HG03439 (cell line): ENCODE results near the gene MYOD1.

Experiments used
- ATAC-seq: cut with Tn5 transposase; IDR thresholded peaks from one replicate; pipeline ENCODE4 v1.9.1; 2021; ENCODE audit warnings: mild to moderate bottlenecking, moderate library complexity; ENCODE audit not compliant: unreplicated experiment

Gene MYOD1

DNA sequence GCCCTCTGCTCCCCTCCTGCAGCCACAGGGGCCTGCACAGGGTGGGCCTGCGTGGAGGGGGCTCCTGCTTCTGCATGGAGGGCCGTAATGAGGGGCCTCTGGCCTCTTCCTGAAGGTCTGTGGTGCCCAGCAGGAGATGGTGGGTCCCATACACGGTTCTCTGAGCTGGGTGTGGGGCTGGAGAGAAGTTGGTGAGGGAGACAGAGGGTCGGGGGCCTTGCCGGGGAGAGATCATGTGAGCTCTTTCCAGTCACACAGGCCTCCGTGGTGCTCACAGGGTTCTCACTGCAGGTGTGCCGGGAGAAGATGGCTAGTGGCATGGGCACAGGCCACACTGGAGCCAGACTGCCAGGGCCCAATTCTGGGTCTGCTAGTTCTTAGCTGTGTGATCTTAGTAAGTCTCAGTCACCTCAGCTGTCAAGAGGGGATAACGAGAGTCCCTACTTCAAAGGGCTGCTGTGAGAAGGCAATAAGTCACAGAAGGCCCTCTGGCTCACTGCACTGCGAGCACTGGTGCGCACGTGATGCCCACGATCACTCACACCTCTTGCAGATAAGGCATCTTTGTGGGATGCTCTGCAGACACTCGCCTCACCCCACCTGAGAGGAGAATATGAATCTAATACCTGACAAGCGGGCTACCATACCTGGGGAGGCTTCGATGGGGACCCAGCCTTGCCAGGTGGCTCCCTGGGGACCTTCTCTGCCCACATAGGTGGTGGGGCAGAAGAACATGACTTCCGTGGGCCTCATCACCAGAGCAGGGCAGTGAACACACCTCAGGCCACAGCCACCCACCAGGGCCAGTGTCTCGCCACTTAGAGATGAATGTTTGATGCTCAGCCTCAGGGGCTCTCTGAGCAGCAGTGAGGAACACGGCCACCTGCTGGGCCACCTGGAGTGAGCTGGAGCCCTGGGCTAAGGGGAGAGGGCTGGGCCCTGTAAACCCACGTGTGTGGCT is 29.7 kb downstream of the MYOD1 start:
- ATAC-seq, result no peak

DNA sequence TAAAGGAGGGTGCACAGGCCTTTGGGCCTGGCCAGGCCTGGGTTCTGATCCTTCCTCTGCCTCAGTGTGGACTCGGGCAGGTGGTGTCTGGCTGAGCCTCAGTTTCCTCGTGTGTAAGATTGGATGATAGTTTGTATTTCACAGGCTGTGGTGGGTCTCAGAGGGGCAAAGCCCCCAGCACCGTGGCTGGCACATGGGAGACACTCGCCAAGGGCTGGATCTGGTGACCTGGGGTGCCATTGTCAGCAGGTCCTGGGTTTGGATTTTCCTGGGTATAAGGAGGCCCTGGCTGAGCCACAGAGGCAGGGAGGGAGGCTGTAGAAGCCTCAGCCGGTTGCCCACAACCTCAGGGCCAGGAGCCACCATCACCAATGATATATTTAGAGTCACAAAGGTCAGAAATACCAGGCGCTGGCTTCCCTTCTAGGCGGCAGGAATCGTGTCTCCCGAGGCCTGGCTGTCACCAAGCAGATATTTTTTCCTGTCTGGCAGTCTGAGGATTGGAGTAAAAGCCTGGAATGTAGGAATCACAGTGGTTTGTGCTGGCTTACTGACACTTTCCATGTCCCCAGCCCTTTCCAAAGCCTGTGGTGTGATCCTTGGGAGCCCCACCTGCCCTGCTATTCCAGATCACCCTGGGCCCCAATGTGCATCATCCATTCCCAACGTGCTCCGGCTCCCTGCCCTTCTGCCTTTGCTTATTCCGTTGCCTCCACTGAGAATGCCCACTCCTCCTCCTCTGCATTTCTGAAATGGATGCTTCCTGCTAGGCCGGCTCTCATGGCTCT is 30.8 kb downstream of the MYOD1 start:
- ATAC-seq, result no peak

DNA sequence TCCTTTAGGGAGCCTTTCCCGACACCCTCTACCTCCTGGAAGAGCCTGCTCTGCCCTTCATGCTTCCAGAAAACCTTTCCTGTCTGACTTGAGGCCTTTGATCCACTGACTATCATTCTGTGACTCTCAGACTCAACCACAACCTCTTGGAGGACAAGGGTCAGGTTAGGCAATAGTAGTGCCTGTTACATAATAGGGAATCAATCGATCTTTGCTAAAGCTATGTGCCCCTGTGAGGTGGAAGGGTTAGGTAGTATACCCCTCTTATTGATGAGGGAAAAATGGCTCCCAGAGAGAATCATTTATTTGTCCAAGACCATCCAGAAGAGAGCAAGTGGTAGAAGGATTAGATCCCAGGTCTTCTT is 31.4 kb downstream of the MYOD1 start:
- no peak for ATAC-seq

DNA sequence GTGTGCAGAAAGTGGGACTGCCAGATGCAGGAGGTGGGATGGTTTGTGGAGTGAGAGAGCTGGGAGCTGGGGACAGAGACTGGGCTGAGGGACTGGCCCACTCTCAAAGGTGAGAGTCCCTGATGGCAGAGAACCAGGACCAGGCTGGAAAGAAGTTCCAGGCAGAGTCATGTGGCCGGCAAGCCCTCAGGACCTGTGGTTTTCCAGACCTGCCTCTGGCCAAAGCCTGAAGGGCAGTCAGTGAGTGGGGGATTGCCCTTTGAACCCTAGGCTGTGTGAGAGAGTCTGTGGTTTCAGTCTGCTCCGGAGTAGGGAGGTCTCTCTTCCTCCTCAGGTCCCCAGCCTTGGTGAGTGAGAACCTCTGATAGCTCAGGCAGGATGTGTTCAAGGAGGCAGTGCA is 32.2 kb downstream of the MYOD1 start:
- ATAC-seq, result no peak

DNA sequence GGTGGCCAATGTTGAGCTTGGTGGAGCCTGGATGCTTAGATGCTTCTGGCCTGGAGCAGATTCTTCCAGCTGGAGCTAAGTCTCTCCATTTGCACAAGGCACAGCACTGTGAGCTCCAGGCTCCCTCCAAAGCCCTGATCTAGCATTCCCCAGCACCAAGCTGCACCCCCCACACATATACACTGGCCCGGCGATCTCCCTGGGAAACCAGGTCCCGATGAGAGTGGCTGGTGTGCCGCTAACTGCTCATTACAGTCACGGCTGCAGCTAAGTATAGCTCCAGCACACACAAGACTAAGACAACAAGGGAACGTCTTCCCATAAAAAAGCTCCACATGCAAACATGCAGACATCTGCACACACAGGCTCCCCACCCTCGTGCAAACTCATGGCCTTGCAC is 32.8 kb downstream of the MYOD1 start:
- no peak for ATAC-seq

DNA sequence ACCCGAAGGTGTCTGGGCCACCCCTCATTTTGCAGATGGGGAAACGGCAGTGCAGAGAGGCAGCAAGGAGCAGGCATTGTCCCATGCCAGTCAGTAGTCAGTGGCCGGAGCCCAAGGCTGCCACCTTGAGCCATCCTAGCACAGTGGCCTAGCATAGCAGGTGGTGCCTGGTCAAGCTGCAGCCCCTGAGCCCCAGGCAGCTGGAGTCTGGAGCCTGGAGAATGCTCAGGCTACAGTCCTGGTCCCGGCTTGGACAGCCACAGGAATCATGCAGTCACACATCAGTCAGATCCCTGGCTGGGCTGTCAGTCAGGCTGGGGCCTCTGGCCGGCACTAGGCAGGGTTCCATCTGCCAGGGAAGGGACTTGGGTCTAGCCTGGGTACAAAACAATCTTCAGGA is 33.8 kb downstream of the MYOD1 start:
- ATAC-seq, result no peak

DNA sequence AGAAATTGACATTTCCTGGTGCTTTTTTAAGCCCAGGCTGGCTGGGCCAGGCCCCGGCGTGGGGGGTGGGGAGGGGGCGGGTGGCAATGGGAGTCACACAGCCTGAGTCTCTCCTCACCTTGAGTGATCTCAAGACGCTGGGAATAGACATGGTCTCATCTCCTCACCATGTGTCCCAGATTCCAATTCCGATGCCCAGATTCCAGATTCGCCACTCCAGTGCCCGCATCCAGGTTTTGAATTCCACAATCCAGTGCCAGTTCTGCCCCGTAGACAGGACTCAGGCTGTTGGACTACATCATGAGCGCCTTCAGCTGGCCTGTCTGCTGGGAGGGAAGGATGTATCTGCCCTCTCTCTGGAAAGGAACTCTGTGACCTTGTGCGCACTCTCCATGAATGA is 34.3 kb downstream of the MYOD1 start:
- ATAC-seq, result no peak

DNA sequence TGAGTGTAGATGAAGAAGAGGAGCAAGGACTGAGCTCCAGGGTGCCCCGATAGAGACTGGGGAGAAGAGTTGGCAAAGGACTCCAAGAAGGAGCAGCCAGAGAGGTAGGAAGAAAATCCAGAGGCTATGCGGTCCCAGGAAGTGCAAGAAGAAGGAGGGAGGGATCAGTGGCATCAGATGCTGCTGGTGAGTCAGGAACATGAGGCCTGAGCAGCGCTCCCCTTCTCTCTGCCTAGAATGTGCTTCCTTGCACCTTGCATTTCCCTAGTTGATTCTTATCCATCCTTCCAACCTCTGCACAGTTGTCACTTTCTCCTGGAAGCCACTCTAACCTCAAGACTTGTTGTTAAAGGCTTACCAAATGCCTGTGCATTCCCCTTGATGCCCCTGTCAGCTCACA is 36.5 kb downstream of the MYOD1 start:
- no peak for ATAC-seq

DNA sequence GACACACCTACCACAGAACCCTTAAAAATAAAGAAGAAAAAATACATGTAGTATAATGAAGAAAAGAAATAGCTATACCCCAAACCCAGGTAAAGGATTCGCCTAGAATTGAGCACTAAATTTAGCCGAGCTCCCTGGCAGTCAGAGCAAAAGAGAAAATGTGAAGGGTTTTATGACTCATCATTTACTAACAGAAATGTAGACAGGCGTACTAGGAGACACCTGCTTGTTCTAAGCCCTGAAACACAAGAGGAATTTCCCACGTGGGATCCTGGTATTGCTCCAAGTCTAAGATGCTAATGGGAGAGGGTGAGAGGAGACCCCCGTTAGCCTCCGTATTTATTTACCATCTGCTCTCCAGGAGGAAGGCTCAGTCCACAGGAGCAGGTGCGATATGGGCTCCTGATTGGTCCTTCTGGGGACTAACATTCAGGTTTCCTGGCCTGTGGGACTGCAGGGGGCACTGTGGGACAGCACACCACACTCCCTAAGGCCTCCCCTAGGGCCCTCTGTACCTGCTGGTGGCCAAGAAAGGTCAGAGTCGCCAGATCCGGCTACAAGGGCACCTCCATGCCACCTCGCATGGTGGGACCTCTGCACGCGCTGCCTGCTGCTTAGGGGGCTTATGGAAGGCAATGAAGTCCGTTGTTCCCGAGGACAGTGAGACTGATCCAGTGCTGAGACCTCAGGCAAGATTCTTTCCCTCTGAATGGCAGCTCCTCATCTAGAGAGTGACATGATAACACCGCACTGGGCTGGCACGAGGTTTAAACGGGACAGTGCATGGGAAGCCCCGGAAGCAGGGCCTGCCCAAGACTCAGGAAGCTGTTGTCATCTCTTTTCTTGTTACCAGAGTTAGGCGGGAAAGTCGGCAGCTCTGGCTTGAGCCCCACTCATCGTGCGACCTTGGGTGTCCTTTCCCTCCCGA is 41.0 kb downstream of the MYOD1 start:
- ATAC-seq, result peak; percentile 79

DNA sequence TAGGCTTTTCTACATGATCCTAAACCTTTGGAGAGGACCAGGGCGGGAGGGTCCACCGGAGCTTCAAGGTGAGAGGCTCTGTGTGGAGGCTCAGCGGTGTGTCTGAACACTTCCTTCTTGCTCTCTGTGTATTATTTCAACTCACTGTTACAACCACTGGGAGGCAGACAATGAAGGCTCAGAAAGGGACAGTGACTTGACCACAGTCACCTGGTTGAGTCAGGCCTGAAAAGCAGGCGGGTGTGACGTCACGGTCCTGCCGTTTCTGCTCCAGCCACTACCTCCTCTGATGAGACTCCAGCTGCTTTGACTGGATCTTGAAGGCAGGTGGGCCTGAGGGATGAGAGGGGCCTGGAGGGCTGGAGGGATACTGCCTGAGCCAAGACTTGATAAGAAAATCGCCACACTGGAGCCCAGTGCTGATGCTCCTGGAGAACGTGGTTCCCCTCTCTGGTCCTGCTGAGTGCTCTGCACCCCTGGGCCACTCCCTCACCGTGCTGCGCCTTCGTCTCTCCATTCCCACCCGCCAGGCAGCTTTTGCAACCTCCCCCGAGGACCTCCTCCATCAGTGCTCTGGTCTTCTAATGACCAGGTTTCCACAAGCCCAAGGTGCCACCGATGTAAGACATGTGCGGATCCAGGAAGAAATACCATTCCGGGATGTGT is 43.1 kb downstream of the MYOD1 start:
- peak; percentile 52 for ATAC-seq

DNA sequence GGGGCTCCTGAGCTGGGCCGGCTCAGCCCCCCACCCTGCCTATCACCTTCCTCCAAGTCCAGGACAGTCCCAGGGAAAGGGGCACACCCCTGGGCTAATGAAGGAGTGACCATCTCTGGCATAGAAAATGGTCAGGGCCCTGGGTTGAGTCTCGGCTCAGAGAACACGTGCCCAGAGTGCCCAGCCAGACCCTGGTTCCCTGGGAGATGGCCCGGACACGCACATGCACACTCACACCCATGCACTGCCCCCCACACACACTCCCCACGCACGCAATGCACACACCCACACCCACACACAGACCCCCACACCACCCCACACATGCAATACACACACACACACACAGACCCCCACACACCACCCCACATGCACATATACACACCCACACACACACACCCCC is 43.9 kb downstream of the MYOD1 start:
- ATAC-seq, result no peak

DNA sequence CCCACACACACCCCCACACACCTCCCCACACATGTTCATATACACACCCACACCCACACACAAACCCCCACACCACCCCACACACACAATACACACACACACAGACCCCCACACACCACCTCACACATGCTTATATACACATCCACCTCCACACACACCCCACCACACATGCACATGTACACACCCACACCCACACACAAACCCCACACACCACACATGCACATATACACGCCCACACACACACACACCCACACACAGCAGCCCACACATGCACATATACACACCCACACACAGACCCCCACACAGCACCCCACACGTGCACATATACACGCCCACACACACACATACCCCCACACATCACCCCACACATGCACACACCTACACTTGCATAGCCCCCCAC is 44.3 kb downstream of the MYOD1 start:
- no peak for ATAC-seq

DNA sequence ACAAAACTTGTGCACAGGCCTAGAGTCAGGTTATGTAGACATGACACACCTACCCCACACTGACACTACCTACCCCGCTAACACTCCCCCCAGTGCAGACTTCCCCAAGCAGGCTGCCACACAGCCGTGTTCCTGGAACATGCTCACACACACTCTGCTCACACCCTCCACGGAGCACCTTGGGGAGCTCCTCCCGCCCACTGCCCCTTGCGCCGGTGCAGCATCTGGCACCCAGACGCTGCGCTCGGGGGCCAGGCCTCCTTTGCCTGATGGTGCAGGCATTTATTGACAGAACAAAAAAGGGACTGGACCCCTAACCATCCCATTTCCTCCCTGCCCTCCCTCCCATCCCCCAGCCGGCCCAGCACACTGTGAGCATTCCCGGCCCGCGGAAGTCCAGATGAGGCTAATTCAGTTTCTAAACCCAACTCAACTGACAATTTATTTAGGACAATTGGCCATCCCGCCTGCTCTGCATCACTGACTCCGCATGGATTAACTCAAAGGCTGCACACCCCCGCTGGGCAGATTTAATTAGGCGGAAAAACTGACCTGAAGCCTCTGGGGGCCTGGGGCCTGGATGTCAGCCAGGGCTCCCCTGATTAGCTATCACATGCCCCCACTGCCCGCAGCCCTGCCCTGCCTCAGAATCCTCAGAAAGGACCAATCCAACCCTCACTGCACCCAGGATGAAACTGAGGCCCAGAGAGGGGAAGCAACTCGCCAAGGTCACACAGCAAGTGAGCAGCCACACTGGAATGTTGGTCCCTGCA is 45.3 kb downstream of the MYOD1 start:
- no peak for ATAC-seq

DNA sequence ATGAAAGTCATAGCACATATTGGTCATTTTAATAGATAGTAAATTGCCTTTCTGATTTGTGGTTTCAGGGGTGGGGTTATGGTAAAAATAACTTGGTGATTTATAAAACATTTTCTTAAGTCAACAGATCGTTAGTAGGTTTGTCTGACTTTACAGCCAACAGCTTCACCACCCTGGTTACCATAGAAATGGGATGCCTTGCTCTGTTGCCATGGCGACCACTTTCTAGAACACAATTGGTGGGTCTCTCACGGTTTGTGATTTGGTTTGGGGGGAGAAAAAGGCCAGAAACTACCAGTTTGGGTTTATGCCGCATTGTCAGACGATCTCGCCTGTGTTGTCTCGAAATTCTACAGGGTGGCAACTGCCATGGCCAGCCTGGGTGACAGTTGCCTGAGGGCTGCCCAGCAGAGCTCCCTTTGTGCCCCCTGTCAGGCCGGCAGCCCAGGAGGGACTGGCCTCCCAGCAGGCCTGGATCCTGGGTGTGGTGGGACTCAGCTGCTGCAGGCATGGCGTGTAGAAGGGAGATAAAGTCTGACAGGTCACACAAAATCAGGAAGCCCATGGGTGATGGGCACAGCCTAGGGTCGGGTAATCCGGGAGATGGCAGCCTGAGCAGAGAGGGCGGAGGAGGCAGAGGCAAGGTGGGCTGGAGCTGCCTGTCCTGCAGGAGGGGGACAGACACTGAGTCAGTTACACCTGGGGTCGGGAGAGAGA is 46.1 kb downstream of the MYOD1 start:
- ATAC-seq, result no peak

DNA sequence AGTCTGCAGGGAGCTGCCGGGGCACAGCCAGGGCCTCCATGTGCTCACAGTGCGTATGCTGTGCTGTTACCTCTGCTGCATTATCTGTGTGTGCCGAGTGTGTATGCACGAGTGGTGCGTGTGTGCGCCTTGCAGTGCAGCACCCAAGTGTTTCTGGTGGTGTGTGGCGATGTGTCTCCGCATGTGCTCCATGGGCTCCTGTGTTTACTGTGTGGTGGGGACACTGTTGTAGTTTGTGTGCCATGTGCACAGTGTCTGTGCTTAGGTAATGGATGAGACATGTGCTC is 46.6 kb downstream of the MYOD1 start:
- ATAC-seq, result no peak

DNA sequence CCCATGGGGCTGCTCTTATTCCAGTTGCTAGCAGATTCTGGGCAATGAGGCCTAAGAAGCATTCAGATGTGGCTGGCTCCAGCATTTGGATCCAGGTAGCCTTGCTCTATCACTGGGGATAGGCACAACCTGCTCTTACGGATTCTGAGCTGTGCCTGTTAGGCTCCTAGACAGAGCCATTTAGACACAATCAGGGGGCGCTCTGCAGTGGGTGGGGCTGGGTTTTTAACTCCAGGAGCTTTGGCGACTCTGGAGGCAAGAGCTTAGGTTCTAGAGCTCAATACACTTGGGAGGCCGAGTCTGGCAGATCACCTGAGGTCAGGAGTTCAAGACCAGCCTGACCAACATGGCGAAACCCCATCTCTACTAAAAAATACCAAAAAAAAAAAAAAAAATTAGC is 47.2 kb downstream of the MYOD1 start:
- ATAC-seq, result no peak

DNA sequence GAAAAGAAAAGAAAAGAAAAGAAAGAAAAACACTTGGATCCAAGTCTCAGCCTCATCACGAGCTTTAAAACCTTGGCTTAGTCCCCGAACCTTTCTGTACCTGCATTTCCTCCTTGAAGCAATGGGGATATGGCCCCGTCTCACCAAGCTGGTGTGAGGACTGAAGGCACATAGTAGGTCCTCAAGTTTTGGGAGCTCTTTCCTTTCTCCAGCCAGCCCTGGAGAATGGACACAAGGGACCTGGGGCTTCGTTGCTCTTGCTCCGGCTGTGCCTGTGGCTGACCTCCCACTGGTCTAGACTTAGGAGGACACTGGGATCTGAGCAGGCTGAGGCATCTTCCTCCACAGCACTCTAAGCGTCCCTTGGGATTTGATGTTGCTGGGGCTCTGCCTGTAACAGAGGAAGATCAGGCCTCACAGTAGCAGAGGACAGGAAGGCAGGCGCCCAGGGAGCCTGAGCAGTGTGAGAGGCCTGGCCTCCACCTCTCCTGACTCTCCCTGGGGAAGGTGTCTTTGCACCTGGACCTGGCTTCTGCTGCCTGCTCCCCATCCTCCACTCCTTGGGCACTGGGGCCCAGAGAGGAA is 48.0 kb downstream of the MYOD1 start:
- ATAC-seq, result no peak

DNA sequence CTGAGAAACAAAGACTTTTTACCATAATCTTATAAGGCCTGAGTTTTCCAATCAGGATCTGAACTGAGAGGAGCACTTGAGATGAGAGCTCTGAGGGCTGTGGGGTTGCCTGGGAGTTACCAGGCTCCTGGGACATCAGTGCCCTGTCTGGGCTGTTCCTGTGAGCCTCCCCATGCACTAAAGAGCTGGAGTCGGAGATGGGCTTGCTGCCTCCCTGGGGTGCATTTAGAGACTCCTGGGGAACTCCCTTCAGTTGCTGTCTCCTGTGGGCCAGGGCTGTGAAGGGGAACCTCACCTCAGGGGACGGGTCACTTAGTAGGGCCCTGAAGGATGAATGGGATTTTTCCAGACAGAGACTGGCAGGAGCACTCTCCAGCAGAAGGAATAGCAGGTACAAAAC is 48.5 kb downstream of the MYOD1 start:
- ATAC-seq, result no peak

DNA sequence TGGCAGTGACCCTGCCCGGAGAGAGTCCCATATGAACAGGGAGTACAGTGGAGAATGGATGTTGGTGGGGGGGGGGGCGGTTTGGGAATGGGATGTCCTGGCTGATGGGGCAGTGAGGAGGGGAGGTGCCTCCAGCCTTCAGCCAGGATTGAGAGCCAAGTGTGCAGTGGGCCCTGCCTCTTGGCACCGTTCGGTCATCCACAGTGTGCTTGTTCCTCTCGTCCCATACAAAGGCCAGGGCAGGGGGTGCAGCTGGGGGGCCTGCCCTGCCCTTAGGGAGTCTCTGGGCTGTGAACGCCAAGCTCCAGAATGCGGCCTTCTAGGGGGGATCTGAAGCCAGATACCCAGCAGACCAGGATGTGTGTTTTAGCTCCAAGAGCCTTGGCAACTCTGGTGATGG is 49.2 kb downstream of the MYOD1 start:
- no peak for ATAC-seq
